ENCODE measurements around the gene SLC16A1.

SLC16A1 gene

GRCh38 chr1:112927462-112927990 is 28.5 kb downstream of the SLC16A1 start:
- DNase-seq (ENCODE audit: low read depth) = no peak
- no peak overlapping the region for H3K4me3 ChIP-seq (ENCODE audit: low read depth, low read length)
- TF ChIP-seq CTCF (IDR thresholded peaks at IDR 0.05; ENCODE audit: low read depth, low read length, missing control alignments) = no peak

GRCh38 chr1:112926858-112927257 is 29.1 kb downstream of the SLC16A1 start:
- TF ChIP-seq CTCF (IDR thresholded peaks at IDR 0.05; ENCODE audit: low read depth, low read length, missing control alignments) = no peak
- no peak for DNase-seq (ENCODE audit: low read depth)
- H3K4me3 ChIP-seq (ENCODE audit: low read depth, low read length) = no peak overlapping the region

GRCh38 chr1:112925015-112925414 is 31.0 kb downstream of the SLC16A1 start:
- TF ChIP-seq CTCF (IDR thresholded peaks at IDR 0.05; ENCODE audit: low read depth, low read length, missing control alignments) = no peak
- no peak for DNase-seq (ENCODE audit: low read depth)

GRCh38 chr1:112923959-112924349 is 32.0 kb downstream of the SLC16A1 start:
- H3K4me3 ChIP-seq (ENCODE audit: low read depth, low read length) = no peak overlapping the region

More at GRCh38 chr1:112925015-112925414, 31.0 kb downstream of the SLC16A1 start:
- no peak overlapping the region for H3K4me3 ChIP-seq (ENCODE audit: low read depth, low read length)

GRCh38 chr1:112923234-112923958 is 32.6 kb downstream of the SLC16A1 start:
- TF ChIP-seq CTCF (IDR thresholded peaks at IDR 0.05; ENCODE audit: low read depth, low read length, missing control alignments) = no peak
- no peak overlapping the region for H3K4me3 ChIP-seq (ENCODE audit: low read depth, low read length)

More at GRCh38 chr1:112923959-112924349, 32.0 kb downstream of the SLC16A1 start:
- TF ChIP-seq CTCF (IDR thresholded peaks at IDR 0.05; ENCODE audit: low read depth, low read length, missing control alignments) = no peak
- DNase-seq (ENCODE audit: low read depth) = no peak

GRCh38 chr1:112911506-112912220 is 44.3 kb downstream of the SLC16A1 start:
- no peak for DNase-seq (ENCODE audit: low read depth)
- TF ChIP-seq CTCF (IDR thresholded peaks at IDR 0.05; ENCODE audit: low read depth, low read length, missing control alignments) = no peak
- no peak overlapping the region for H3K4me3 ChIP-seq (ENCODE audit: low read depth, low read length)

More at GRCh38 chr1:112923234-112923958, 32.6 kb downstream of the SLC16A1 start:
- no peak for DNase-seq (ENCODE audit: low read depth)
